Sigmoid colon (tissue), 4 donors: Measurements from ENCODE around the gene ARHGAP28.

ENCODE experiments used
- CTCF ChIP-seq, 4 experiments: fragments of 450-650 bp in 3 of 4; fragments of 200-600 bp in 1 of 4; IDR thresholded peaks; one replicate each; pipeline ENCODE4 v1.5.1; 2016 to 2019; ENCODE audit warnings: antibody characterized with exemption in 4 of 4, mild to moderate bottlenecking in 3 of 4, moderate library complexity in 2 of 4
- EP300 ChIP-seq, 4 donors: sonication (generic); formaldehyde crosslinking; IDR thresholded peaks; one replicate each; pipeline ENCODE4 v1.6.1; 2017; ENCODE audit warnings: antibody characterized with exemption in 4 of 4
- POLR2A ChIP-seq, 2 donors: fragments of 450-650 bp; IDR thresholded peaks; one replicate each; pipeline ENCODE4 v1.6.1; 2016; ENCODE audit warnings: antibody characterized with exemption in 2 of 2, mild to moderate bottlenecking in 2 of 2, moderate library complexity in 2 of 2
- POLR2AphosphoS5 ChIP-seq, 4 donors: sonication (generic); formaldehyde crosslinking; IDR thresholded peaks; one replicate each; pipeline ENCODE4 v1.6.1; 2017; ENCODE audit warnings: antibody characterized with exemption in 4 of 4

- TF ChIP-seq EP300 (IDR thresholded peaks at IDR 0.05) (no peak), POLR2A (IDR thresholded peaks at IDR 0.05) (no peak), CTCF (IDR thresholded peaks at IDR 0.05) (no peak), POLR2AphosphoS5 (IDR thresholded peaks at IDR 0.05) (no peak)
Observed at GRCh38 chr18:6855767-6856166, 126.3 kb downstream of the ARHGAP28 start.
